ENCODE measurements around the gene NRG3. TPM values are rescaled to one million over a fixed set of nuclear protein-coding genes. Genes with fewer than 3 reads are reported as not detected.

Gene NRG3
- total RNA-seq, 1 donor from 2014 or later: 0.92 TPM

- no peak overlapping the region for H3K4me3 ChIP-seq (ENCODE audit: low read depth, low read length)
- no peak for DNase-seq (ENCODE audit: low read depth)
- no peak for TF ChIP-seq CTCF (conservative IDR thresholded peaks at IDR 0.05; ENCODE audit: low read depth, low read length)
Observed at GRCh38 chr10:81949283-81949682, 74.3 kb downstream of the NRG3 start.

- H3K4me3 ChIP-seq (ENCODE audit: low read depth, low read length): no peak overlapping the region
- TF ChIP-seq CTCF (conservative IDR thresholded peaks at IDR 0.05; ENCODE audit: low read depth, low read length): no peak
- no peak for DNase-seq (ENCODE audit: low read depth)
Observed at GRCh38 chr10:81950358-81950757, 75.4 kb downstream of the NRG3 start.

GRCh38 chr10:81953420-81953819, 78.4 kb downstream of the NRG3 start:
- no peak for DNase-seq (ENCODE audit: low read depth)
- no peak for TF ChIP-seq CTCF (conservative IDR thresholded peaks at IDR 0.05; ENCODE audit: low read depth, low read length)
- no peak overlapping the region for H3K4me3 ChIP-seq (ENCODE audit: low read depth, low read length)

- no peak for DNase-seq (ENCODE audit: low read depth)
- TF ChIP-seq CTCF (conservative IDR thresholded peaks at IDR 0.05; ENCODE audit: low read depth, low read length): no peak
- no peak overlapping the region for H3K4me3 ChIP-seq (ENCODE audit: low read depth, low read length)
Observed at GRCh38 chr10:81957976-81958375, 83.0 kb downstream of the NRG3 start.

GRCh38 chr10:81959016-81959415, 84.0 kb downstream of the NRG3 start:
- DNase-seq (ENCODE audit: low read depth): no peak
- TF ChIP-seq CTCF (conservative IDR thresholded peaks at IDR 0.05; ENCODE audit: low read depth, low read length): no peak
- H3K4me3 ChIP-seq (ENCODE audit: low read depth, low read length): no peak overlapping the region

GRCh38 chr10:81961451-81962184, 86.6 kb downstream of the NRG3 start:
- no peak overlapping the region for H3K4me3 ChIP-seq (ENCODE audit: low read depth, low read length)
- TF ChIP-seq CTCF (conservative IDR thresholded peaks at IDR 0.05; ENCODE audit: low read depth, low read length): no peak
- no peak for DNase-seq (ENCODE audit: low read depth)

- H3K4me3 ChIP-seq (ENCODE audit: low read depth, low read length): no peak overlapping the region
- DNase-seq (ENCODE audit: low read depth): no peak
- no peak for TF ChIP-seq CTCF (conservative IDR thresholded peaks at IDR 0.05; ENCODE audit: low read depth, low read length)
Observed at GRCh38 chr10:81963606-81964005, 88.6 kb downstream of the NRG3 start.
